PC-9 (cell line): Measurements from ENCODE around the gene HNRNPC.

Experiments
- CTCF ChIP-seq: fragments of 200-600 bp; sonication (generic); conservative IDR thresholded peaks from 2 replicates; pipeline ENCODE4 v1.6.1; 2017; ENCODE audit warnings: mixed run types, antibody characterized with exemption, mild to moderate bottlenecking, moderate library complexity
- EZH2 ChIP-seq: fragments of 200-600 bp; sonication (generic); IDR thresholded peaks from 2 replicates; pipeline ENCODE4 v1.8.0; 2017; ENCODE audit warnings: antibody characterized with exemption, low read depth

GRCh38 chr14:21194597-21194996 lies 74.6 kb downstream of the HNRNPC start:
- no peak for TF ChIP-seq EZH2
- no peak for TF ChIP-seq CTCF
